Pancreas (tissue), 10 donors: Measurements from ENCODE around the gene FBRS. TPM values are rescaled to one million over a fixed set of nuclear protein-coding genes. Genes with fewer than 3 reads are reported as not detected.

Experiments used
- ATAC-seq, 4 donors: fragments of 200-7000 bp; cut with Tn5 transposase; one replicate each; pipeline versions ENCODE4 v1.8.0 to v1.9.1; 2020; ENCODE audit warnings: mild to moderate bottlenecking in 4 of 4, moderate library complexity in 4 of 4
- DNase-seq, 6 donors: peaks; one replicate each; pipeline ENCODE4 v3.0.0-alpha.2; 2020
- FAIRE-seq: peaks from 2 replicates; lab custom pipeline; 2012; peaks lifted over from hg19 to GRCh38; lab: Jason Lieb, UNC
- H3K27ac ChIP-seq, 4 donors: fragments of 200-600 bp; sonication (generic); 1 replicate in 3 of 4; 2 replicates in 1 of 4; pipeline versions ENCODE4 v1.5.0 to v1.8.0; 2020
- H3K27me3 ChIP-seq, 4 donors: fragments of 200-600 bp; one replicate each; pipeline ENCODE4 v1.8.0; 2021
- H3K36me3 ChIP-seq, 3 donors: fragments of 200-600 bp; sonication (generic) in 1 of 3; one replicate each; pipeline versions ENCODE4 v1.5.0 to v1.8.0; 2020 to 2021
- H3K4me1 ChIP-seq, 3 donors: fragments of 200-600 bp; one replicate each; pipeline ENCODE4 v1.8.0; 2021
- H3K4me3 ChIP-seq, 4 donors: fragments of 200-600 bp; sonication (generic) in 2 of 4; one replicate each; pipeline versions ENCODE4 v1.5.0 to v1.8.0; 2020 to 2021
- H3K9me3 ChIP-seq, 4 donors: fragments of 200-600 bp; one replicate each; pipeline ENCODE4 v1.8.0; 2021
- CTCF ChIP-seq, 4 donors: fragments of 200-600 bp; sonication (generic) in 3 of 4; IDR thresholded peaks; one replicate each; pipeline versions ENCODE4 v1.5.0 to v1.8.0; 2021; ENCODE audit warnings: antibody characterized with exemption in 4 of 4
- WGBS, 2 donors: extraction: QIAGEN DNeasy Blood & Tissue Kit; methylation state at CpG; one replicate each; pipeline ENCODE4 v1.1.7; 2013; 5-methylcytosine and 5-hydroxymethylcytosine counted together
- intact Hi-C, 3 donors: fragments of 100-400 bp; cut with DNase I; formaldehyde crosslinking; loops; one replicate each; pipeline versions ENCODE4 v1.11.1 to v1.14.2; 2022
- polyA plus RNA-seq, 2 donors: library from polyadenylated mRNA; stranded (reverse); fragments of 200-250 nt; gene quantifications; one replicate each; pipeline ENCODE4 v1.2.3, GENCODE V29; 2013
- total RNA-seq, 6 donors: library from RNA; stranded (reverse); fragmentation: NEBNext Ultra II Directional in 4 of 6; extraction: Animal tissue kit (Norgen Biotek cat#: 25700) in 4 of 6; gene quantifications; one replicate each; pipeline versions ENCODE4 v1.2.1 to v1.2.4, GENCODE V29; 2021 to 2023
- donor health status: healthy with polysubstance abuse.
- donor health status: DM: no; HTN: no; CAD: no; lungs with moderate emphysema.
- donor health status: DM: no; HTN: no; CAD: no.
- donor health status: control.
- donor health status: control.
- donor health status: Bipolar disorder and iron deficiency.
- donor health status: DM: yes; HTN: yes; CAD: no.
- donor health status: DM: no; HTN: no; CAD: no.
- donor health status: DM: no; HTN: no; CAD: no.
- donor health status: DM: yes; HTN: yes; CAD: no.

The FBRS gene
- total and polyA plus RNA-seq, 8 donors = 16.1 to 60.0 (median 24.8) TPM

- TF ChIP-seq CTCF (IDR thresholded peaks at IDR 0.05) = no peak
- no peaks in the 10 kb centered on the region for H3K9me3 ChIP-seq
- H3K27me3 ChIP-seq = no peaks in the 10 kb centered on the region
- no peaks in the 10 kb centered on the region for H3K4me1 ChIP-seq
- H3K36me3 ChIP-seq = peaks cover 20 to 97% (median 62%) of the 10 kb centered on the region in 3 donors
- intact Hi-C loops = no loop called here
- WGBS, 2 donors = 88 to 91% methylated on average over 11 of the region's 11 CpGs
- DNase-seq (peak in 2 of 6 donors; percentile 29), ATAC-seq (no peak), FAIRE-seq (no peak)
- no peak overlapping the region for H3K4me3 ChIP-seq
- no peak overlapping the region for H3K27ac ChIP-seq
Measured at GRCh38 chr16:30720086-30720485, 61.9 kb downstream of the FBRS start.

Other genes starting within 250 kb of the FBRS start
- 10 to 100 TPM; 12.2 to 20.7 (median 16.6) TPM for gene DCTPP1, start 228.4 kb upstream of the FBRS start, total RNA-seq
- gene DCTPP1, start 228.4 kb upstream of the FBRS start, polyA plus RNA-seq = 10 to 100 TPM; 12.2 to 16.9 TPM
- 10 to 100 TPM; 17.5 to 35.4 (median 25.4) TPM for gene SEPHS2, start 212.6 kb upstream of the FBRS start, total RNA-seq
- 10 to 100 TPM; 14.8 to 30.3 TPM for gene SEPHS2, start 212.6 kb upstream of the FBRS start, polyA plus RNA-seq
- gene ITGAL, start 185.7 kb upstream of the FBRS start, total RNA-seq = 1 to 10 TPM; 1.1 to 9.1 (median 3.1) TPM
- 1 to 10 TPM in 1 of 2 donors, under 1 TPM in 1; 0.54 to 1.0 TPM for gene ITGAL, start 185.7 kb upstream of the FBRS start, polyA plus RNA-seq
- gene ZNF768, start 131.9 kb upstream of the FBRS start, total RNA-seq = 10 to 100 TPM; 11.7 to 21.3 (median 13.5) TPM
- gene ZNF768, start 131.9 kb upstream of the FBRS start, polyA plus RNA-seq = 10 to 100 TPM; 26.7 to 31.4 TPM
- gene ZNF747, start 123.6 kb upstream of the FBRS start, total RNA-seq = 1 to 10 TPM; 2.7 to 6.0 (median 4.5) TPM
- 1 to 10 TPM; 5.5 to 6.9 TPM for gene ZNF747, start 123.6 kb upstream of the FBRS start, polyA plus RNA-seq
- gene ZNF764, start 100.1 kb upstream of the FBRS start, total RNA-seq = 1 to 10 TPM; 3.1 to 5.6 (median 4.0) TPM
- 1 to 10 TPM; 4.8 to 5.4 TPM for gene ZNF764, start 100.1 kb upstream of the FBRS start, polyA plus RNA-seq
- 10 to 100 TPM in 2 of 6 donors, 1 to 10 TPM in 4; 7.6 to 11.3 (median 9.6) TPM for gene ZNF688, start 86.7 kb upstream of the FBRS start, total RNA-seq
- gene ZNF688, start 86.7 kb upstream of the FBRS start, polyA plus RNA-seq = 10 to 100 TPM; 24.3 to 26.4 TPM
- 10 to 100 TPM in 1 of 6 donors, 1 to 10 TPM in 5; 7.1 to 12.1 (median 8.1) TPM for gene ZNF785, start 72.7 kb upstream of the FBRS start, total RNA-seq
- 1 to 10 TPM; 6.3 to 8.4 TPM for gene ZNF785, start 72.7 kb upstream of the FBRS start, polyA plus RNA-seq
- gene ZNF689, start 48.0 kb upstream of the FBRS start, total RNA-seq = 1 to 10 TPM; 4.2 to 6.1 (median 5.4) TPM
- gene ZNF689, start 48.0 kb upstream of the FBRS start, polyA plus RNA-seq = 1 to 10 TPM; 2.9 to 4.4 TPM
- 10 to 100 TPM; 23.5 to 44.8 (median 26.8) TPM for gene PRR14, start 7.5 kb upstream of the FBRS start, total RNA-seq
- 100 to 1,000 TPM; 120 to 164 TPM for gene PRR14, start 7.5 kb upstream of the FBRS start, polyA plus RNA-seq
- gene SRCAP, start 40.7 kb downstream of the FBRS start, total RNA-seq = 10 to 100 TPM; 21.3 to 39.6 (median 27.4) TPM
- gene SRCAP, start 40.7 kb downstream of the FBRS start, polyA plus RNA-seq = 10 to 100 TPM in 1 of 2 donors, 1 to 10 TPM in 1; 7.5 to 34.0 TPM
- 10 to 100 TPM in 3 of 6 donors, 1 to 10 TPM in 3; 7.9 to 15.7 (median 9.5) TPM for gene PHKG2, start 90.0 kb downstream of the FBRS start, total RNA-seq
- 10 to 100 TPM; 42.1 to 42.3 TPM for gene PHKG2, start 90.0 kb downstream of the FBRS start, polyA plus RNA-seq
- gene CFAP119, start 103.6 kb downstream of the FBRS start, total RNA-seq = 1 to 10 TPM; 1.7 to 5.7 (median 3.0) TPM
- 10 to 100 TPM; 21.4 to 32.1 TPM for gene CFAP119, start 103.6 kb downstream of the FBRS start, polyA plus RNA-seq
- 10 to 100 TPM; 37.7 to 66.6 (median 40.6) TPM for gene RNF40, start 103.9 kb downstream of the FBRS start, total RNA-seq
- gene RNF40, start 103.9 kb downstream of the FBRS start, polyA plus RNA-seq = 10 to 100 TPM; 65.3 to 68.4 TPM
- 1 to 10 TPM; 4.5 to 8.6 (median 6.2) TPM for gene ZNF629, start 128.8 kb downstream of the FBRS start, total RNA-seq
- 1 to 10 TPM; 5.8 to 6.3 TPM for gene ZNF629, start 128.8 kb downstream of the FBRS start, polyA plus RNA-seq
- gene BCL7C, start 235.6 kb downstream of the FBRS start, total RNA-seq = 10 to 100 TPM in 4 of 6 donors, 1 to 10 TPM in 2; 9.2 to 14.1 (median 10.7) TPM
- gene BCL7C, start 235.6 kb downstream of the FBRS start, polyA plus RNA-seq = 10 to 100 TPM; 22.3 to 29.3 TPM
- gene CTF1, start 238.2 kb downstream of the FBRS start, total RNA-seq = 1 to 10 TPM; 1.6 to 3.2 (median 1.9) TPM
- 1 to 10 TPM; 2.5 to 2.9 TPM for gene CTF1, start 238.2 kb downstream of the FBRS start, polyA plus RNA-seq